Activated CD4-positive, CD25-positive, alpha-beta regulatory T cell treated with anti-CD3 and anti-CD28 coated beads, Interleukin-2, amount 50 U/mL, for 16 hours (primary cell): ENCODE measurements around the gene TESMIN.

Experiments
- DNase-seq: peaks from one replicate; pipeline ENCODE4 v3.0.0-alpha.2; 2020; ENCODE audit warnings: low read depth, low spot score

Gene TESMIN

GRCh38 chr11:68751331-68751856 lies at the start of gene TESMIN:
TESMIN (minus strand) TSS chr11:68751520; CDS start chr11:68750660, 860 bp downstream.
- DNase-seq = peak; percentile 80

- DNase-seq = peak; percentile 11
Observed at GRCh38 chr11:68798221-68798813, 47.0 kb upstream of the TESMIN start.

- DNase-seq = no peak
Observed at GRCh38 chr11:68796801-68797200, 45.5 kb upstream of the TESMIN start.

GRCh38 chr11:68792400-68792966 lies 41.2 kb upstream of the TESMIN start:
- no peak for DNase-seq

GRCh38 chr11:68784653-68785052 lies 33.3 kb upstream of the TESMIN start:
- DNase-seq = no peak

- DNase-seq = no peak
Observed at GRCh38 chr11:68783216-68783821, 32.0 kb upstream of the TESMIN start.

- no peak for DNase-seq
Observed at GRCh38 chr11:68782711-68783110, 31.4 kb upstream of the TESMIN start.

- no peak for DNase-seq
Observed at GRCh38 chr11:68780829-68781228, 29.5 kb upstream of the TESMIN start.

- no peak for DNase-seq
Observed at GRCh38 chr11:68778205-68778604, 26.9 kb upstream of the TESMIN start.

GRCh38 chr11:68776442-68777235 lies 25.3 kb upstream of the TESMIN start:
- DNase-seq = no peak

GRCh38 chr11:68775951-68776388 lies 24.6 kb upstream of the TESMIN start:
- no peak for DNase-seq

GRCh38 chr11:68774194-68774585 lies 22.9 kb upstream of the TESMIN start:
- DNase-seq = no peak

GRCh38 chr11:68773521-68774193 lies 22.3 kb upstream of the TESMIN start:
- DNase-seq = no peak

- no peak for DNase-seq
Observed at GRCh38 chr11:68772936-68773335, 21.6 kb upstream of the TESMIN start.

GRCh38 chr11:68770781-68771180 lies 19.5 kb upstream of the TESMIN start:
- DNase-seq = no peak

GRCh38 chr11:68767672-68768071 lies 16.4 kb upstream of the TESMIN start:
- DNase-seq = no peak

GRCh38 chr11:68766786-68767185 lies 15.5 kb upstream of the TESMIN start:
- DNase-seq = no peak

GRCh38 chr11:68764746-68765145 lies 13.4 kb upstream of the TESMIN start:
- no peak for DNase-seq

- DNase-seq = no peak
Observed at GRCh38 chr11:68763926-68764657, 12.8 kb upstream of the TESMIN start.

GRCh38 chr11:68763181-68763721 lies 11.9 kb upstream of the TESMIN start:
- DNase-seq = no peak

GRCh38 chr11:68762481-68762880 lies 11.2 kb upstream of the TESMIN start:
- DNase-seq = no peak
